IPS DF 6.9 (cell line): ENCODE data around the gene ITGAL.
A peak's percentile ranks its signal among the peaks of the same experiment; 100 is the strongest.

ENCODE experiments used
- DNase-seq: peaks from one replicate; pipeline ENCODE4 v3.0.0-alpha.2; 2013; ENCODE audit warnings: low read depth, low spot score
- H3K27ac ChIP-seq: one replicate; pipeline ENCODE4 v1.5.1; 2013; ENCODE audit warnings: low read length, control low read depth
- H3K27me3 ChIP-seq: 2 replicates; pipeline ENCODE4 v1.6.1; 2013; ENCODE audit warnings: mild to moderate bottlenecking, low read length; ENCODE audit not compliant: control insufficient read depth, insufficient read depth
- H3K36me3 ChIP-seq: 2 replicates; pipeline ENCODE4 v1.6.1; 2013; ENCODE audit warnings: low read length; ENCODE audit not compliant: control insufficient read depth, insufficient read depth
- H3K4me1 ChIP-seq: 2 replicates; pipeline ENCODE4 v1.6.1; 2013; ENCODE audit warnings: low read length; ENCODE audit not compliant: control insufficient read depth, insufficient read depth
- H3K4me3 ChIP-seq: 2 replicates; pipeline ENCODE4 v1.5.1; 2013; ENCODE audit warnings: mild to moderate bottlenecking, low read length
- H3K9me3 ChIP-seq: 2 replicates; pipeline ENCODE4 v1.6.1; 2013; ENCODE audit warnings: low read length, inconsistent platforms; ENCODE audit not compliant: control insufficient read depth, insufficient read depth
- WGBS: extraction: QIAGEN DNeasy Blood & Tissue Kit; methylation state at CpG from one replicate; pipeline ENCODE4 v1.1.7; 2013; ENCODE audit warnings: mixed read lengths, missing lambda C conversion rate; ENCODE audit not compliant: insufficient read length, insufficient coverage; 5-methylcytosine and 5-hydroxymethylcytosine counted together

Gene ITGAL

GRCh38 chr16:30526823-30527634 is 54.5 kb downstream of the ITGAL start:
- Histone ChIP-seq H3K4me1 (no peaks in the 10 kb centered on the region), H3K27ac (no peak overlapping the region), H3K9me3 (no peaks in the 10 kb centered on the region), H3K27me3 (no peaks in the 10 kb centered on the region), H3K36me3 (peaks cover 7% of the 10 kb centered on the region; the same call in 1 of the 2 replicates), H3K4me3 (peak overlapping the region; percentile 89; the same call in 1 of the 2 replicates)
- DNase-seq, result peak; percentile 91
- WGBS, result no CpG with 5 or more reads among the region's 79 CpGs

DNA sequence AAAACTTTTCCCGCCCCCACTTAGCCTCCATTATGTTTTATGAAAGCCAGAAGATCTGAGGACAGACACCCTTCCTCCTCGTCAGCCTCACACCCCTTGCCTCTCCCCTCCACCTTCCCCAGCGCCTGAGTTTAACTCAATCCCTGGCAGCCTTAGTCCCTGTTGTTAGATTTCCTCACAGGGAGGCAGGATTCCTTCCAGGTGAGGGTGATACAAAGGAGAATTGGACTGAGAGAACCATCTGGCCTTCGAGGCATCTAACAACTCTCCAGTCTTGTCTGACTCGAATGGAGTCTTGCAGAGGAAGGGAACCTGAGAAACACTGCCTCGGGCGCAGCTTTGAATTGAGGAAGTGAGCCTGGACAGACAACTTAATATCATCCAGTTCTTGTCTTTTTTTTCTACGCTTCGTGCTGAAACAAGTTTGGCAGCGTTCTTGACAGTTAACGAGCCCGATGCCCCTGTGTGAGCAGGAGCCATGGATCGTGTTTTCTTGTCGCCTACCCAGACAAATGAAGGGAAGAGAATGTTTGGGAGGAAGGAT is 55.2 kb downstream of the ITGAL start:
- Histone ChIP-seq H3K27me3 (no peaks in the 10 kb centered on the region), H3K4me3 (no peak overlapping the region; the same call in 1 of the 2 replicates), H3K4me1 (no peaks in the 10 kb centered on the region), H3K9me3 (no peaks in the 10 kb centered on the region), H3K36me3 (peaks cover 13% of the 10 kb centered on the region; the same call in 1 of the 2 replicates), H3K27ac (no peak overlapping the region)
- WGBS, result no CpG with 5 or more reads among the region's 14 CpGs
- DNase-seq, result no peak

DNA sequence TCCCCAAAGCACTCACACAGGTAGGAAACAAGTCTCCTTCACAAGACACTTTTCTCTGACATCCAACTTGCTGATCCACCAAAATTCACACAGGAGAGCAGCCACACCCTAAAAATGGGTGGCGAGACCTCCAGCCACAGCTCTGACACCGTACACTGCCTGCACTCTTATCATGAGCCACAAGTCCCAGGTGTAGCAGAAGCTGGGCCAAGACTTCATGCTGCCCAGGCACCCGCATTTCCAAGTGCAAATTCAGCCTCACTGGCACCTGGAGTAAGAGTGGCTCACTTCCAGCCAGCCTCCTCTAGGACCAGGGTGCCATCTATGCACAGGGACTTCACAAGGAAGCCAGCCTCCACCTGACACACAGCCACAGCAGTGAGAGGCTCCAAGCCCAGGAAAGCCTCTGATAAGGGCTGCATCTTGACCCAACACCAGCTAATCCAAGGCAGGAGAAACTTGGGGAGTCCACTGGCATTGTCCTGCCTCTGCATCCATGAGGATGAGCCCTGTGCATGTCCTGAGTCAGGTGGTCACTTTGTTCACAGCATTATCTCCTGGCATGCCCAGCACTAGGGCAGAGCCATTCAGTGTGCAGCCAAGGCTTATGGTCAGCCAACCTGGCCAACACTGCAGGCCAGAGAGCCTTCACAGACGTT is 56.4 kb downstream of the ITGAL start:
- no CpG with 5 or more reads among the region's 4 CpGs for WGBS
- Histone ChIP-seq H3K27me3 (no peaks in the 10 kb centered on the region), H3K9me3 (no peaks in the 10 kb centered on the region), H3K4me3 (no peak overlapping the region), H3K4me1 (peaks cover 2% of the 10 kb centered on the region; the same call in 1 of the 2 replicates), H3K27ac (no peak overlapping the region), H3K36me3 (peaks cover 13% of the 10 kb centered on the region; the same call in 1 of the 2 replicates)
- DNase-seq, result no peak

GRCh38 chr16:30530163-30531037 is 57.9 kb downstream of the ITGAL start:
- no peak for DNase-seq
- Histone ChIP-seq H3K9me3 (no peaks in the 10 kb centered on the region), H3K4me1 (peaks cover 2% of the 10 kb centered on the region; the same call in 1 of the 2 replicates)

GRCh38 chr16:30532285-30533145 is 60.0 kb downstream of the ITGAL start:
- no peak overlapping the region for H3K27ac ChIP-seq
- no peak for DNase-seq
- no peaks in the 10 kb centered on the region for H3K9me3 ChIP-seq
- H3K4me1 ChIP-seq, result peaks cover 2% of the 10 kb centered on the region; the same call in 1 of the 2 replicates
- peaks cover 6% of the 10 kb centered on the region; the same call in 1 of the 2 replicates for H3K36me3 ChIP-seq
- no CpG with 5 or more reads among the region's 57 CpGs for WGBS
- H3K4me3 ChIP-seq, result no peak overlapping the region
- no peaks in the 10 kb centered on the region for H3K27me3 ChIP-seq

More at GRCh38 chr16:30530163-30531037, 57.9 kb downstream of the ITGAL start:
- H3K27ac ChIP-seq, result no peak overlapping the region
- H3K27me3 ChIP-seq, result no peaks in the 10 kb centered on the region
- H3K4me3 ChIP-seq, result no peak overlapping the region
- no CpG with 5 or more reads among the region's 13 CpGs for WGBS
- peaks cover 6% of the 10 kb centered on the region; the same call in 1 of the 2 replicates for H3K36me3 ChIP-seq

- Histone ChIP-seq H3K4me3 (no peak overlapping the region), H3K4me1 (peaks cover 2% of the 10 kb centered on the region; the same call in 1 of the 2 replicates), H3K27ac (no peak overlapping the region), H3K9me3 (no peaks in the 10 kb centered on the region), H3K36me3 (peaks cover 6% of the 10 kb centered on the region; the same call in 1 of the 2 replicates), H3K27me3 (no peaks in the 10 kb centered on the region)
- WGBS, result no CpG with 5 or more reads among the region's 11 CpGs
- no peak for DNase-seq
Measured at GRCh38 chr16:30533146-30533522, 60.6 kb downstream of the ITGAL start.

- Histone ChIP-seq H3K4me1 (peaks cover 2% of the 10 kb centered on the region; the same call in 1 of the 2 replicates), H3K36me3 (peaks cover 6% of the 10 kb centered on the region; the same call in 1 of the 2 replicates), H3K9me3 (no peaks in the 10 kb centered on the region), H3K4me3 (peak overlapping the region; percentile 58; the same call in 1 of the 2 replicates), H3K27ac (no peak overlapping the region), H3K27me3 (no peaks in the 10 kb centered on the region)
- WGBS, result no CpG with 5 or more reads among the region's 29 CpGs
- no peak for DNase-seq
Measured at GRCh38 chr16:30533748-30534367, 61.3 kb downstream of the ITGAL start.

DNA sequence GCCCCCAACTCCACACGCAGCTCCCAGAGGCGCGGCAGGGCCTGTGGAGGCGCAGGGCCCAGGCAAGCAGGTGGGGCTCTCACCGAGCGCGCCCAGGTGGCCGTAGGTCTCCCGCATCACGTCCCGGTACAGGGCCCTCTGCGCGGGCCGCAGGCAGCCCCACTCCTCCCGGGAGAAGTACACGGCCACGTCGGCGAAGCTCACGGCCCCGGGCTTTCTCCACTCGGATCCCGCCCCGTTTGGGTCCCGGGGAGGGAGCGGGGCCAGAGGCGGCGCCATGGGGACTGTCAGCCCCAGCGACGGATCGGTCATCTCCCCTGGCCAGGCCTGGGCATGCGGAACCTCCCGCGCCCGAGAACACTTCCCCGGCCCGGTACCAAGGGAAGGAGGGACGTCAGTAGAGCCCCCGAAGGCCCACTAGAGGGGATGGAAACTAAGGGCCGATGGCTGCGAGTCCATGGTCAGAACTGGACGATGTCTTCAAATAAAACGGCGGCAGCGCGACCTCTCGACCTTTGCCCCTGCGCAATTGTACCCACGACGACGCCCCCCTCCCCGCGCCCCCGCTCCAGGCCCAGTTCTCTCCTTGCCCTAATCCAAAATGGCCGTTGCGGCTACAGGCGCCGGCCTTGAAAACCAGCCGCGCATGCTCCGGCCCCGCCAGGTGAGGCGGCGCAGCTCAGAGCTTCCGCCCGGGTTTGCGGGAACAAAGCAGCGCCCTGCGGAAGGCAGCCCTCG is 62.0 kb downstream of the ITGAL start, which contains the start of gene ZNF747:
ZNF747 (minus strand) TSS at position 491 of the 738 bp plus-strand sequence; CDS start at position 312, 179 bp downstream.
- Histone ChIP-seq H3K27ac (peak within 1 kb of the TSS; percentile 63), H3K9me3 (no peaks in the 10 kb centered on the region), H3K27me3 (no peaks in the 10 kb centered on the region), H3K36me3 (peaks cover 6% of the 10 kb centered on the region; the same call in 1 of the 2 replicates), H3K4me3 (peak within 1 kb of the TSS; percentile 58), H3K4me1 (peaks cover 2% of the 10 kb centered on the region; the same call in 1 of the 2 replicates)
- DNase-seq, result peak; percentile 87
- no CpG with 5 or more reads among the region's 70 CpGs for WGBS
